Cardiac fibroblast (primary cell): ENCODE measurements around the gene TRIP4.

Experiments used
- DNase-seq, 2 donors: peaks; one replicate each; pipeline versions ENCODE4 v3.0.0 to v3.0.0-alpha.2; 2010; ENCODE audit warnings: low read depth in 2 of 2
- H3K4me3 ChIP-seq, 2 donors: replicated peaks in 1 of 2; 1 replicate in 1 of 2; 2 replicates in 1 of 2; pipeline ENCODE4 v1.5.1; 2011; ENCODE audit warnings: low read depth in 2 of 2, low read length in 2 of 2, mild to moderate bottlenecking in 2 of 2, moderate library complexity in 1 of 2
- TF ChIP-seq, protein P1 (sequence below): IDR thresholded peaks from one replicate; pipeline ENCODE4 v1.5.1; 2011; ENCODE audit warnings: low read depth, mild to moderate bottlenecking, low read length, inconsistent platforms

TRIP4 gene

GRCh38 chr15:64464276-64465005, 76.8 kb downstream of the TRIP4 start:
- peak in 1 of 2 donors; percentile 46 for DNase-seq
- TF ChIP-seq, protein P1, sequence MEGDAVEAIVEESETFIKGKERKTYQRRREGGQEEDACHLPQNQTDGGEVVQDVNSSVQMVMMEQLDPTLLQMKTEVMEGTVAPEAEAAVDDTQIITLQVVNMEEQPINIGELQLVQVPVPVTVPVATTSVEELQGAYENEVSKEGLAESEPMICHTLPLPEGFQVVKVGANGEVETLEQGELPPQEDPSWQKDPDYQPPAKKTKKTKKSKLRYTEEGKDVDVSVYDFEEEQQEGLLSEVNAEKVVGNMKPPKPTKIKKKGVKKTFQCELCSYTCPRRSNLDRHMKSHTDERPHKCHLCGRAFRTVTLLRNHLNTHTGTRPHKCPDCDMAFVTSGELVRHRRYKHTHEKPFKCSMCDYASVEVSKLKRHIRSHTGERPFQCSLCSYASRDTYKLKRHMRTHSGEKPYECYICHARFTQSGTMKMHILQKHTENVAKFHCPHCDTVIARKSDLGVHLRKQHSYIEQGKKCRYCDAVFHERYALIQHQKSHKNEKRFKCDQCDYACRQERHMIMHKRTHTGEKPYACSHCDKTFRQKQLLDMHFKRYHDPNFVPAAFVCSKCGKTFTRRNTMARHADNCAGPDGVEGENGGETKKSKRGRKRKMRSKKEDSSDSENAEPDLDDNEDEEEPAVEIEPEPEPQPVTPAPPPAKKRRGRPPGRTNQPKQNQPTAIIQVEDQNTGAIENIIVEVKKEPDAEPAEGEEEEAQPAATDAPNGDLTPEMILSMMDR, result no peak
- no peak overlapping the region for H3K4me3 ChIP-seq

DNA sequence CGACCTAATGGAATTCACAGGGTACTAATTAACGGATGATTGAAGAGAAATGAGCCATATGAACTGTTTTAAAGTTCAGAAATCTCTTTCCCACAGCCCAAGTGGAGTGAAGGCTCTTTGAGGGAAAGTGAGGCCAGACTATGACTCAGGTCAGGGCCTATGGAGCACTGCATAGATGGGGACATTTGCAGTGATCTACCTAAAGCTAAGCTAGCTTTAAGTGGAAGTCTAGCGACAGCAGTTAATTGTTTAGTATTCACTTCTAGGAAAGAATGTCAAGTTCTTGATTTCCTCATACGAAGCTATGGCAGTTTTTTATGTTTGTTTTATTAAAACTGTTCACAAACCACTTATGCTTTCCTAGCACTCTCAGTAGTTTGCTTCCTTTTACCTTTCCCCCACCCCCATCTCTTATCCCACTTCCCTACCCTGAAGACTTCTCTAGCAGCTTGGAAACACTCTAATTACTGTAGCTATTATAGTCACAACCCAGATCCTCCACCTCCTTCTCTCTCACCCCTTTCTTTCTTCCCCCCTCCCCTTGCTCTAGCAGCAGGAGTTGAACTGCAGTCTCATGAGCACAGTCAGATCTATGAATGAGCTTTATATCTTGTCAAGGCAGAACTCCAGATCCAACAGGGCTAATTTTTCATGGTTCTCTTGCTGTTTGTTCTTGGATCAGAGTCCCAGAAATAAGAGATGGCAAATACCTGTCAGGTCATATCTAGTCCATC, 78.9 kb downstream of the TRIP4 start:
- H3K4me3 ChIP-seq, result no peak overlapping the region
- TF ChIP-seq, protein P1, result no peak
- no peak for DNase-seq

GRCh38 chr15:64472161-64472560, 84.5 kb downstream of the TRIP4 start:
- TF ChIP-seq, protein P1, result no peak
- DNase-seq, result no peak
- H3K4me3 ChIP-seq, result no peak overlapping the region

GRCh38 chr15:64474846-64475245, 87.2 kb downstream of the TRIP4 start:
- TF ChIP-seq, protein P1, result no peak
- no peak overlapping the region for H3K4me3 ChIP-seq
- no peak for DNase-seq

DNA sequence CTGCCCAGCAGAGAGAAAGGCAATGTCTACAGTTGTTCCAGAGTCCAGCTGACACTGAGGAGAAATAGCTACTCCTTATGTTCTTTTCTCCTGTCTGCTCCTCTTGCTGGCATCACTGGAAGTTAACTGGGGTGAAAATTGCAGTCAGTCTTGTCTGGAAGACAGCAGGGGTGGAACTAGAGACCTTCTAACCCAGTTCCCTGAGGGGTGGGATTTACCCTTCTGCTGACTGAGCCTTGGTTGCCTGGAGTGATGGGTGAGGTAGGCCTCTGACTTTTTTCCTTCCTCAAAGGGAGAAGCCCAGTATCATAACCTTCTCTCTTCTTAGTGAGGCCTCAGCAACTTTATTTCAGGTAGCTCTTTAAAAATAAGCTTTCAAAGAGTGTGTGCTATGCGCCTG, 88.9 kb downstream of the TRIP4 start:
- DNase-seq, result no peak
- TF ChIP-seq, protein P1, result no peak
- H3K4me3 ChIP-seq, result no peak overlapping the region

- TF ChIP-seq, protein P1, result no peak
- peak in 1 of 2 donors; percentile 18 for DNase-seq
- H3K4me3 ChIP-seq, result no peak overlapping the region
Measured at GRCh38 chr15:64478863-64479262, 91.2 kb downstream of the TRIP4 start.
